ENCODE measurements around the gene RPL13. TPM values are rescaled to one million over a fixed set of nuclear protein-coding genes. Genes with fewer than 3 reads are reported as not detected.
A peak's percentile ranks its signal among the peaks of the same experiment; 100 is the strongest.

The RPL13 gene
- total RNA-seq, 1 donor from 2014 or later: 1,914 TPM

DNA sequence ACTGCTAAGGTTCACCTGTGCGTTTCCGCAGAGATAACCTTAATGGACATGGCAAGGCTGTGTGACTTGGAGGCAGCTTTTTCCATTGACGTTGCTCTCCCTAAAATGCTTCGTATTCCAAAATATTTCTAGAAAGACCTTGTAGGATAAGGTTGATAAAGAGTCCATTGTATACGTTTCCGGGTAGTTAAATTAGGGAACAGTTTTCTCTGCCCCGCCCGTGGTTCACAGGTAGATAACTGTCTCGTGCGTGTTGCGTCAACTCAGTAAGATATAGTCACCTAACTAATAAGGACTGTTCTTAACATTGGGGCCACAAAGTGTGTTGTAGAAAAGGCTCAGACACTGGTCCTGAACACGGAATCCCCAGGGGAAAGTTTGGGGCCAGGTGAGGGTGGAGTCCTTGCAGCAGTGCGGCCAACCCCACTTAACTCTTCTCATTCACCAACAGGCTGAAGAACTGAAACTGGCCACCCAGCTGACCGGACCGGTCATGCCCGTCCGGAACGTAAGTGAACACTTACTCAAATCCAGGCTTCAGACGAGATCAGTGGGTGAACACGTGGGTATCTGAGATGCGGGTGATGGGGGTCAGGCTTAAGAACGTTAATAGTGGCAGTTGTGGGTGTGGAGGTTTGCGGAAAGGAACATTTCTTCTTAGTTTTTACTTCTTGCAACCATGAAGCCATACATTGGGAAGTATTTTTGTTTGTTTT lies 1.6 kb downstream of the RPL13 start:
- H3K4me2 ChIP-seq: peak overlapping the region; percentile 99
- peaks cover 6% of the 10 kb centered on the region for H3K27me3 Mint-ChIP-seq (ENCODE audit: insufficient read depth, low read depth)
- peaks cover 47% of the 10 kb centered on the region for H3K4me1 Mint-ChIP-seq
- no peak overlapping the region for H2AFZ ChIP-seq (replicated peaks)
- H3K27ac Mint-ChIP-seq: peak overlapping the region; percentile 74
- no peak overlapping the region for H3K27ac ChIP-seq
- H3K36me3 Mint-ChIP-seq: peaks cover 15% of the 10 kb centered on the region
- H3K9ac ChIP-seq: peak overlapping the region; percentile 97
- H4K20me1 ChIP-seq (ENCODE audit: low read depth): peaks cover 63% of the 10 kb centered on the region
- peak overlapping the region; percentile 76 for H3K4me3 ChIP-seq
- peaks cover 35% of the 10 kb centered on the region for H3K79me2 ChIP-seq (ENCODE audit: low read depth)
- H3K9me3 ChIP-seq (ENCODE audit: low read depth): no peaks in the 10 kb centered on the region
- no peaks in the 10 kb centered on the region for H3K27me3 ChIP-seq
- TF ChIP-seq CTCF (IDR thresholded peaks at IDR 0.05): no peak
- TF ChIP-seq EZH2phosphoT487 (IDR thresholded peaks at IDR 0.05): no peak
- no peak for TF ChIP-seq EZH2 (IDR thresholded peaks at IDR 0.05)
- peaks cover 3% of the 10 kb centered on the region for H3K36me3 ChIP-seq
- no peaks in the 10 kb centered on the region for H3K9me3 Mint-ChIP-seq
- H3F3A ChIP-seq (ENCODE audit: low read depth): peaks cover 77% of the 10 kb centered on the region
- H3K4me1 ChIP-seq: peaks cover 42% of the 10 kb centered on the region
- H3K4me3 Mint-ChIP-seq: peak overlapping the region; percentile 95
- no peak for DNase-seq (ENCODE audit: low spot score)

DNA sequence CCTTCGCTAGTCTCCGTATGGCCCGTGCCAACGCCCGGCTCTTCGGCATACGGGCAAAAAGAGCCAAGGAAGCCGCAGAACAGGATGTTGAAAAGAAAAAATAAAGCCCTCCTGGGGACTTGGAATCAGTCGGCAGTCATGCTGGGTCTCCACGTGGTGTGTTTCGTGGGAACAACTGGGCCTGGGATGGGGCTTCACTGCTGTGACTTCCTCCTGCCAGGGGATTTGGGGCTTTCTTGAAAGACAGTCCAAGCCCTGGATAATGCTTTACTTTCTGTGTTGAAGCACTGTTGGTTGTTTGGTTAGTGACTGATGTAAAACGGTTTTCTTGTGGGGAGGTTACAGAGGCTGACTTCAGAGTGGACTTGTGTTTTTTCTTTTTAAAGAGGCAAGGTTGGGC lies 2.5 kb downstream of the RPL13 start:
- Histone ChIP-seq H3K4me3 (no peak overlapping the region), H3K36me3 (peaks cover 3% of the 10 kb centered on the region), H3K4me2 (no peak overlapping the region), H3F3A (ENCODE audit: low read depth) (peaks cover 71% of the 10 kb centered on the region), H3K27me3 (no peaks in the 10 kb centered on the region), H2AFZ (replicated peaks) (no peak overlapping the region), H3K9me3 (ENCODE audit: low read depth) (no peaks in the 10 kb centered on the region), H4K20me1 (ENCODE audit: low read depth) (peaks cover 63% of the 10 kb centered on the region), H3K27ac (no peak overlapping the region), H3K9ac (no peak overlapping the region), H3K79me2 (ENCODE audit: low read depth) (peaks cover 35% of the 10 kb centered on the region), H3K4me1 (peaks cover 42% of the 10 kb centered on the region)
- peaks cover 6% of the 10 kb centered on the region for H3K27me3 Mint-ChIP-seq (ENCODE audit: insufficient read depth, low read depth)
- TF ChIP-seq EZH2 (IDR thresholded peaks at IDR 0.05) (no peak), EZH2phosphoT487 (IDR thresholded peaks at IDR 0.05) (no peak), CTCF (IDR thresholded peaks at IDR 0.05) (no peak)
- DNase-seq (ENCODE audit: low spot score): no peak
- H3K4me1 Mint-ChIP-seq: peaks cover 40% of the 10 kb centered on the region
- H3K27ac Mint-ChIP-seq: no peak overlapping the region
- no peaks in the 10 kb centered on the region for H3K9me3 Mint-ChIP-seq
- peaks cover 12% of the 10 kb centered on the region for H3K36me3 Mint-ChIP-seq
- H3K4me3 Mint-ChIP-seq: peak overlapping the region; percentile 95

DNA sequence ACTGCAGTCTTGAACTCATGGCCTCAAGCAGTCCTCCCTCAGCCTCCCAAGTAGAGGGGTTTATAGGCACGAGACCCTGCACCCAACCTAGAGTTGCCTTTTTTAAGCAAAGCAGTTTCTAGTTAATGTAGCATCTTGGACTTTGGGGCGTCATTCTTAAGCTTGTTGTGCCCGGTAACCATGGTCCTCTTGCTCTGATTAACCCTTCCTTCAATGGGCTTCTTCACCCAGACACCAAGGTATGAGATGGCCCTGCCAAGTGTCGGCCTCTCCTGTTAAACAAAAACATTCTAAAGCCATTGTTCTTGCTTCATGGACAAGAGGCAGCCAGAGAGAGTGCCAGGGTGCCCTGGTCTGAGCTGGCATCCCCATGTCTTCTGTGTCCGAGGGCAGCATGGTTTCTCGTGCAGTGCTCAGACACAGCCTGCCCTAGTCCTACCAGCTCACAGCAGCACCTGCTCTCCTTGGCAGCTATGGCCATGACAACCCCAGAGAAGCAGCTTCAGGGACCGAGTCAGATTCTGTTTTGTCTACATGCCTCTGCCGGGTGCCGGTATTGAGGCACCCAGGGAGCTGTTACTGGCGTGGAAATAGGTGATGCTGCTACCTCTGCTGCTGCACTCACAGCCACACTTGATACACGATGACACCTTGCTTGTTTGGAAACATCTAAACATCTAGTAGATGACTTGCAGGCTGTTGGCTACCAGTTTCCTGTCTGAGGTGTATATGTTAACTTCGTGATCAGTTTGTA lies 3.3 kb downstream of the RPL13 start:
- H3K27ac Mint-ChIP-seq: no peak overlapping the region
- peaks cover 42% of the 10 kb centered on the region for H3K4me1 ChIP-seq
- no peaks in the 10 kb centered on the region for H3K9me3 ChIP-seq (ENCODE audit: low read depth)
- peaks cover 68% of the 10 kb centered on the region for H3F3A ChIP-seq (ENCODE audit: low read depth)
- H3K9me3 Mint-ChIP-seq: no peaks in the 10 kb centered on the region
- no peaks in the 10 kb centered on the region for H3K27me3 ChIP-seq
- no peak overlapping the region for H3K9ac ChIP-seq
- peaks cover 35% of the 10 kb centered on the region for H3K79me2 ChIP-seq (ENCODE audit: low read depth)
- H3K36me3 ChIP-seq: peaks cover 3% of the 10 kb centered on the region
- H3K27ac ChIP-seq: peak overlapping the region; percentile 65
- no peak overlapping the region for H2AFZ ChIP-seq (replicated peaks)
- peak overlapping the region; percentile 50 for H3K4me3 Mint-ChIP-seq
- peaks cover 6% of the 10 kb centered on the region for H3K27me3 Mint-ChIP-seq (ENCODE audit: insufficient read depth, low read depth)
- no peak for DNase-seq (ENCODE audit: low spot score)
- H3K4me1 Mint-ChIP-seq: peaks cover 40% of the 10 kb centered on the region
- H3K4me2 ChIP-seq: peak overlapping the region; percentile 77
- TF ChIP-seq CTCF (IDR thresholded peaks at IDR 0.05) (no peak), EZH2phosphoT487 (IDR thresholded peaks at IDR 0.05) (no peak), EZH2 (IDR thresholded peaks at IDR 0.05) (no peak)
- H3K36me3 Mint-ChIP-seq: peaks cover 12% of the 10 kb centered on the region
- H4K20me1 ChIP-seq (ENCODE audit: low read depth): peaks cover 63% of the 10 kb centered on the region
- H3K4me3 ChIP-seq: no peak overlapping the region

Data from neural progenitor cell (in vitro differentiated cells).